HepG2 (cell line): Measurements from ENCODE around the gene PPRC1. TPM values are rescaled to one million over a fixed set of nuclear protein-coding genes. Genes with fewer than 3 reads are reported as not detected.

Experiments
- IRX3 ChIP-seq: sonication (generic); formaldehyde crosslinking; IDR thresholded peaks from 2 replicates; pipeline ENCODE4 v1.8.1; 2023; ENCODE audit warnings: mild to moderate bottlenecking, low read depth, missing genetic modification reagents, borderline replicate concordance
- MTA3 ChIP-seq: sonication (generic); formaldehyde crosslinking; IDR thresholded peaks from 2 replicates; pipeline ENCODE4 v1.4.0; 2020; ENCODE audit warnings: missing genetic modification reagents
- SAFB2 ChIP-seq: sonication (generic); formaldehyde crosslinking; IDR thresholded peaks from 2 replicates; pipeline ENCODE4 v1.5.1; 2020; ENCODE audit warnings: missing genetic modification reagents, low read depth, mild to moderate bottlenecking, borderline replicate concordance
- polyA plus RNA-seq, 8 experiments: library from polyadenylated mRNA; depleted of rRNA in 3 of 8; stranded (reverse) in 7 of 8; unstranded in 1 of 8; fragments of >200 nt; fragmentation: Illumina TruSeq in 4 of 8; extraction: Trizol in 4 of 8; gene quantifications; 2 replicates each; pipeline versions ENCODE4 v1.2.1 to v1.2.3, GENCODE V29; 2011 to 2016; ENCODE audit warnings: low read depth in 4 of 8, missing spikeins in 1 of 8, mixed read lengths in 1 of 8; ENCODE audit not compliant: insufficient read depth in 1 of 8
- total RNA-seq, 5 experiments: library from RNA; depleted of rRNA; stranded (reverse); fragments of >200 nt; fragmentation: Illumina TruSeq; extraction: Trizol; gene quantifications; 2 replicates each; pipeline ENCODE4 v1.2.3, GENCODE V29; 2016; ENCODE audit warnings: low read depth in 1 of 5
- TF ChIP-seq, protein P1 (sequence below): sonication (generic); formaldehyde crosslinking; IDR thresholded peaks from 2 replicates; pipeline ENCODE4 v1.4.0; 2020; ENCODE audit warnings: mild to moderate bottlenecking, missing genetic modification reagents, borderline replicate concordance
- TF ChIP-seq, protein P2 (sequence below): sonication (generic); formaldehyde crosslinking; IDR thresholded peaks from 2 replicates; pipeline ENCODE4 v1.8.1; 2023; ENCODE audit warnings: missing genetic modification reagents, mild to moderate bottlenecking, borderline replicate concordance
- TF ChIP-seq, protein P3 (sequence below): sonication (generic); formaldehyde crosslinking; conservative IDR thresholded peaks from 2 replicates; pipeline ENCODE4 v1.4.0; 2020; ENCODE audit warnings: mild to moderate bottlenecking, missing genetic modification reagents, moderate library complexity

PPRC1 gene
- total and polyA plus RNA-seq, 2 of the 13 experiments (the other 11 are each of a cell fraction or from before 2014, with no cell fraction given), result 18.7 to 24.2 TPM

GRCh38 chr10:102147561-102147960, 14.7 kb downstream of the PPRC1 start (continued):
- TF ChIP-seq, protein P1, sequence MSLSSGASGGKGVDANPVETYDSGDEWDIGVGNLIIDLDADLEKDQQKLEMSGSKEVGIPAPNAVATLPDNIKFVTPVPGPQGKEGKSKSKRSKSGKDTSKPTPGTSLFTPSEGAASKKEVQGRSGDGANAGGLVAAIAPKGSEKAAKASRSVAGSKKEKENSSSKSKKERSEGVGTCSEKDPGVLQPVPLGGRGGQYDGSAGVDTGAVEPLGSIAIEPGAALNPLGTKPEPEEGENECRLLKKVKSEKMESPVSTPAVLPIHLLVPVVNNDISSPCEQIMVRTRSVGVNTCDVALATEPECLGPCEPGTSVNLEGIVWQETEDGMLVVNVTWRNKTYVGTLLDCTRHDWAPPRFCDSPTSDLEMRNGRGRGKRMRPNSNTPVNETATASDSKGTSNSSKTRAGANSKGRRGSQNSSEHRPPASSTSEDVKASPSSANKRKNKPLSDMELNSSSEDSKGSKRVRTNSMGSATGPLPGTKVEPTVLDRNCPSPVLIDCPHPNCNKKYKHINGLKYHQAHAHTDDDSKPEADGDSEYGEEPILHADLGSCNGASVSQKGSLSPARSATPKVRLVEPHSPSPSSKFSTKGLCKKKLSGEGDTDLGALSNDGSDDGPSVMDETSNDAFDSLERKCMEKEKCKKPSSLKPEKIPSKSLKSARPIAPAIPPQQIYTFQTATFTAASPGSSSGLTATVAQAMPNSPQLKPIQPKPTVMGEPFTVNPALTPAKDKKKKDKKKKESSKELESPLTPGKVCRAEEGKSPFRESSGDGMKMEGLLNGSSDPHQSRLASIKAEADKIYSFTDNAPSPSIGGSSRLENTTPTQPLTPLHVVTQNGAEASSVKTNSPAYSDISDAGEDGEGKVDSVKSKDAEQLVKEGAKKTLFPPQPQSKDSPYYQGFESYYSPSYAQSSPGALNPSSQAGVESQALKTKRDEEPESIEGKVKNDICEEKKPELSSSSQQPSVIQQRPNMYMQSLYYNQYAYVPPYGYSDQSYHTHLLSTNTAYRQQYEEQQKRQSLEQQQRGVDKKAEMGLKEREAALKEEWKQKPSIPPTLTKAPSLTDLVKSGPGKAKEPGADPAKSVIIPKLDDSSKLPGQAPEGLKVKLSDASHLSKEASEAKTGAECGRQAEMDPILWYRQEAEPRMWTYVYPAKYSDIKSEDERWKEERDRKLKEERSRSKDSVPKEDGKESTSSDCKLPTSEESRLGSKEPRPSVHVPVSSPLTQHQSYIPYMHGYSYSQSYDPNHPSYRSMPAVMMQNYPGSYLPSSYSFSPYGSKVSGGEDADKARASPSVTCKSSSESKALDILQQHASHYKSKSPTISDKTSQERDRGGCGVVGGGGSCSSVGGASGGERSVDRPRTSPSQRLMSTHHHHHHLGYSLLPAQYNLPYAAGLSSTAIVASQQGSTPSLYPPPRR (CRISPR knock-in tag), result no peak
- TF ChIP-seq MTA3 (CRISPR knock-in tag), result no peak
- TF ChIP-seq, protein P2, sequence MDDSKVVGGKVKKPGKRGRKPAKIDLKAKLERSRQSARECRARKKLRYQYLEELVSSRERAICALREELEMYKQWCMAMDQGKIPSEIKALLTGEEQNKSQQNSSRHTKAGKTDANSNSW, result no peak
- TF ChIP-seq IRX3 (CRISPR knock-in tag), result no peak
- TF ChIP-seq, protein P3, sequence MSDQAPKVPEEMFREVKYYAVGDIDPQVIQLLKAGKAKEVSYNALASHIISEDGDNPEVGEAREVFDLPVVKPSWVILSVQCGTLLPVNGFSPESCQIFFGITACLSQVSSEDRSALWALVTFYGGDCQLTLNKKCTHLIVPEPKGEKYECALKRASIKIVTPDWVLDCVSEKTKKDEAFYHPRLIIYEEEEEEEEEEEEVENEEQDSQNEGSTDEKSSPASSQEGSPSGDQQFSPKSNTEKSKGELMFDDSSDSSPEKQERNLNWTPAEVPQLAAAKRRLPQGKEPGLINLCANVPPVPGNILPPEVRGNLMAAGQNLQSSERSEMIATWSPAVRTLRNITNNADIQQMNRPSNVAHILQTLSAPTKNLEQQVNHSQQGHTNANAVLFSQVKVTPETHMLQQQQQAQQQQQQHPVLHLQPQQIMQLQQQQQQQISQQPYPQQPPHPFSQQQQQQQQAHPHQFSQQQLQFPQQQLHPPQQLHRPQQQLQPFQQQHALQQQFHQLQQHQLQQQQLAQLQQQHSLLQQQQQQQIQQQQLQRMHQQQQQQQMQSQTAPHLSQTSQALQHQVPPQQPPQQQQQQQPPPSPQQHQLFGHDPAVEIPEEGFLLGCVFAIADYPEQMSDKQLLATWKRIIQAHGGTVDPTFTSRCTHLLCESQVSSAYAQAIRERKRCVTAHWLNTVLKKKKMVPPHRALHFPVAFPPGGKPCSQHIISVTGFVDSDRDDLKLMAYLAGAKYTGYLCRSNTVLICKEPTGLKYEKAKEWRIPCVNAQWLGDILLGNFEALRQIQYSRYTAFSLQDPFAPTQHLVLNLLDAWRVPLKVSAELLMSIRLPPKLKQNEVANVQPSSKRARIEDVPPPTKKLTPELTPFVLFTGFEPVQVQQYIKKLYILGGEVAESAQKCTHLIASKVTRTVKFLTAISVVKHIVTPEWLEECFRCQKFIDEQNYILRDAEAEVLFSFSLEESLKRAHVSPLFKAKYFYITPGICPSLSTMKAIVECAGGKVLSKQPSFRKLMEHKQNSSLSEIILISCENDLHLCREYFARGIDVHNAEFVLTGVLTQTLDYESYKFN, result no peak
- no peak for TF ChIP-seq SAFB2 (CRISPR knock-in tag)
